Calu3 (cell line): ENCODE results near the gene PODXL2. TPM values are rescaled to one million over a fixed set of nuclear protein-coding genes. Genes with fewer than 3 reads are reported as not detected.

Experiments used
- Bru-seq: library from RNA; stranded (reverse); fragments of 400-500 nt; gene quantifications from one replicate; lab custom pipeline; 2021; lab: Mats Ljungman, UMichigan
- BruChase-seq, 2 experiments: library from RNA; stranded (reverse); fragments of 400-500 nt; gene quantifications; one replicate each; lab custom pipeline; 2021; lab: Mats Ljungman, UMichigan
- BruUV-seq: library from RNA; stranded (reverse); fragments of 400-500 nt; replicated peaks from 2 replicates; lab custom pipeline; 2021; lab: Mats Ljungman, UMichigan
- CTCF ChIA-PET: fragments of 300-600 bp; sonication (Branson Sonifier 250); formaldehyde crosslinking; loops from one replicate; lab custom pipeline; 2022; ENCODE audit warnings: antibody characterized with exemption; lab: Charles Lee
- DNase-seq: peaks from one replicate; pipeline ENCODE4 v3.0.0; 2022
- H3K27ac Mint-ChIP-seq: one replicate; pipeline ENCODE4 v1.8.0; 2022; ENCODE audit warnings: mixed read lengths; ENCODE audit not compliant: unreplicated experiment
- H3K27me3 Mint-ChIP-seq: one replicate; pipeline ENCODE4 v1.8.0; 2022; ENCODE audit warnings: mixed read lengths; ENCODE audit not compliant: unreplicated experiment
- H3K36me3 Mint-ChIP-seq: one replicate; pipeline ENCODE4 v1.8.0; 2022; ENCODE audit warnings: mild to moderate bottlenecking, moderate library complexity, mixed read lengths; ENCODE audit not compliant: insufficient read depth, unreplicated experiment
- H3K4me1 Mint-ChIP-seq: one replicate; pipeline ENCODE4 v1.8.0; 2022; ENCODE audit warnings: mild to moderate bottlenecking, low read depth, mixed read lengths; ENCODE audit not compliant: unreplicated experiment
- H3K4me3 Mint-ChIP-seq: one replicate; pipeline ENCODE4 v1.8.0; 2022; ENCODE audit warnings: mild to moderate bottlenecking, low read depth, moderate library complexity, mixed read lengths; ENCODE audit not compliant: unreplicated experiment
- H3K9me3 Mint-ChIP-seq: one replicate; pipeline ENCODE4 v1.8.0; 2022; ENCODE audit warnings: low read depth, mixed read lengths; ENCODE audit not compliant: unreplicated experiment
- CTCF ChIP-seq: fragments of 200-600 bp; IDR thresholded peaks from one replicate; pipeline ENCODE4 v1.8.0; 2022; ENCODE audit warnings: antibody characterized with exemption; ENCODE audit not compliant: unreplicated experiment
- intact Hi-C: fragments of 100-400 bp; cut with micrococcal nuclease; formaldehyde crosslinking; loops from one replicate; pipeline ENCODE4 v1.10.0; 2022; ENCODE audit not compliant: unreplicated experiment
- long read RNA-seq: library from polyadenylated mRNA; stranded (forward); transcript quantifications from one replicate; pipeline ENCODE4 v2.0.0, GENCODE V29; 2022
- total RNA-seq: library from RNA; stranded (reverse); gene quantifications from 2 replicates; pipeline ENCODE4 v1.2.3, GENCODE V29; 2022

The PODXL2 gene
- total RNA-seq (36.1 and 43.6 TPM in 2 replicates), Bru-seq, nascent RNA (percentile 52 among the genes with signal in this experiment), BruChase-seq, experiment 1, labeled RNA remaining after a 6-hour chase (percentile 46 among the genes with signal in this experiment), BruChase-seq, experiment 2, labeled RNA remaining after a 2-hour chase (percentile 43 among the genes with signal in this experiment)
- long read RNA-seq, transcript PODXL2-201 (8 exons, 2,186 nt) = major isoform, 116 of 152 reads
- long read RNA-seq, partial matches to known transcripts = 29 of 152 reads
- long read RNA-seq, other reads (novel, unspliced or antisense) = 7 of 152 reads

- intact Hi-C loops = no loop called here
- H3K9me3 Mint-ChIP-seq = no peaks in the 10 kb centered on the region
- peaks cover 21% of the 10 kb centered on the region for H3K36me3 Mint-ChIP-seq
- peak; percentile 80 for DNase-seq
- TF ChIP-seq CTCF = no peak
- peak within 1 kb of the TSS; percentile 48 for H3K27ac Mint-ChIP-seq
- H3K27me3 Mint-ChIP-seq = peaks cover 53% of the 10 kb centered on the region
- peaks cover 10% of the 10 kb centered on the region for H3K4me1 Mint-ChIP-seq
- BruUV-seq = no TSS peak
- H3K4me3 Mint-ChIP-seq = peak within 1 kb of the TSS; percentile 73
- CTCF ChIA-PET = no interaction called here
Measured at GRCh38 chr3:127628788-127629466, at the start of gene PODXL2. Gene PODXL2 (plus strand): TSS chr3:127629185. CDS start chr3:127629220, 35 bp downstream.

GRCh38 chr3:127580327-127581060 is 48.5 kb upstream of the PODXL2 start:
- H3K4me3 Mint-ChIP-seq = no peak overlapping the region
- DNase-seq = no peak
- CTCF ChIA-PET = no interaction called here
- peak overlapping the region; percentile 21 for H3K27ac Mint-ChIP-seq
- BruUV-seq = no TSS peak
- no peaks in the 10 kb centered on the region for H3K27me3 Mint-ChIP-seq
- no peaks in the 10 kb centered on the region for H3K9me3 Mint-ChIP-seq
- H3K4me1 Mint-ChIP-seq = peaks cover 21% of the 10 kb centered on the region
- intact Hi-C loops = no loop called here
- peaks cover 17% of the 10 kb centered on the region for H3K36me3 Mint-ChIP-seq
- TF ChIP-seq CTCF = no peak

- H3K4me1 Mint-ChIP-seq = peaks cover 33% of the 10 kb centered on the region
- peaks cover 32% of the 10 kb centered on the region for H3K36me3 Mint-ChIP-seq
- H3K9me3 Mint-ChIP-seq = no peaks in the 10 kb centered on the region
- H3K27ac Mint-ChIP-seq = no peak overlapping the region
- H3K27me3 Mint-ChIP-seq = no peaks in the 10 kb centered on the region
- TF ChIP-seq CTCF = no peak
- no peak for DNase-seq
- no peak overlapping the region for H3K4me3 Mint-ChIP-seq
- CTCF ChIA-PET = interaction anchor here (0.7 to 2.8 kb wide), 2 partner anchors 10 to 13 kb away, joined by 3 to 15 read pairs; partner anchors contain the start of gene MCM2
- BruUV-seq = no TSS peak
- intact Hi-C loops = no loop called here
Measured at GRCh38 chr3:127584734-127585133, 44.3 kb upstream of the PODXL2 start.

GRCh38 chr3:127585163-127585812 is 43.7 kb upstream of the PODXL2 start:
- Mint-ChIP-seq H3K4me3 (no peak overlapping the region), H3K4me1 (peaks cover 34% of the 10 kb centered on the region), H3K27ac (no peak overlapping the region), H3K36me3 (peaks cover 37% of the 10 kb centered on the region), H3K9me3 (no peaks in the 10 kb centered on the region), H3K27me3 (no peaks in the 10 kb centered on the region)
- no peak for TF ChIP-seq CTCF
- DNase-seq = no peak
- intact Hi-C loops = no loop called here
- no TSS peak for BruUV-seq
- CTCF ChIA-PET = interaction anchor here (2.8 kb wide), 1 partner anchor 10 kb away, joined by 15 read pairs; no protein-coding TSS in a partner anchor
